ENCODE data around the gene ALPK1.

Gene ALPK1

GRCh38 chr4:112448306-112449132 lies 151.3 kb downstream of the ALPK1 start:
- no peak for DNase-seq
- CTCF ChIA-PET: no interaction called here
- Histone ChIP-seq H3K27ac (ENCODE audit: insufficient read depth in 1 of 2, low read depth in 1 of 2, low read length in 2 of 2, poor library complexity in 1 of 2, severe bottlenecking in 2 of 2) (no peak overlapping the region), H3K9me3 (ENCODE audit: control extremely low read depth in 1 of 5, control insufficient read depth in 4 of 5, insufficient read depth in 2 of 5, low read depth in 1 of 5, low read length in 4 of 5) (peaks cover 0 to 17% (median 5%) of the 10 kb centered on the region in 5 experiments), H3K36me3 (ENCODE audit: control insufficient read depth in 4 of 4, insufficient read depth in 4 of 4, low read length in 3 of 4) (peaks cover 0 to 34% (median 3%) of the 10 kb centered on the region in 4 experiments), H3K27me3 (replicated peaks in 2 of 5; ENCODE audit: control insufficient read depth in 4 of 5, insufficient read depth in 5 of 5, low read length in 4 of 5) (no peaks in the 10 kb centered on the region), H3K4me3 (ENCODE audit: control insufficient read depth in 1 of 7, extremely low read depth in 1 of 7, insufficient read depth in 4 of 7, low read depth in 2 of 7, low read length in 6 of 7) (no peak overlapping the region), H3K4me1 (ENCODE audit: control extremely low read depth in 1 of 4, control insufficient read depth in 4 of 4, insufficient read depth in 4 of 4, low read length in 3 of 4) (no peaks in the 10 kb centered on the region)
- WGBS (ENCODE audit: insufficient coverage): 93% methylated on average over 4 of the region's 8 CpGs
- POLR2A ChIA-PET: no interaction called here

GRCh38 chr4:112449708-112450107 lies 152.5 kb downstream of the ALPK1 start:
- ChIA-PET CTCF (interaction anchor here (0.8 kb wide), 1 partner anchor 29 kb away, joined by 3 read pairs; no protein-coding TSS in a partner anchor), POLR2A (no interaction called here)
- H3K4me1 ChIP-seq (ENCODE audit: control extremely low read depth in 1 of 4, control insufficient read depth in 4 of 4, insufficient read depth in 4 of 4, low read length in 3 of 4): no peaks in the 10 kb centered on the region
- no peak for DNase-seq
- peaks cover 0 to 26% (median 3%) of the 10 kb centered on the region in 4 experiments for H3K36me3 ChIP-seq (ENCODE audit: control insufficient read depth in 4 of 4, insufficient read depth in 4 of 4, low read length in 3 of 4)
- no peaks in the 10 kb centered on the region for H3K27me3 ChIP-seq (replicated peaks in 2 of 5; ENCODE audit: control insufficient read depth in 4 of 5, insufficient read depth in 5 of 5, low read length in 4 of 5)
- H3K27ac ChIP-seq (ENCODE audit: insufficient read depth in 1 of 2, low read depth in 1 of 2, low read length in 2 of 2, poor library complexity in 1 of 2, severe bottlenecking in 2 of 2): no peak overlapping the region
- H3K4me3 ChIP-seq (ENCODE audit: control insufficient read depth in 1 of 7, extremely low read depth in 1 of 7, insufficient read depth in 4 of 7, low read depth in 2 of 7, low read length in 6 of 7): no peak overlapping the region
- 100% methylated on average over 3 of the region's 3 CpGs for WGBS (ENCODE audit: insufficient coverage)
- H3K9me3 ChIP-seq (ENCODE audit: control extremely low read depth in 1 of 5, control insufficient read depth in 4 of 5, insufficient read depth in 2 of 5, low read depth in 1 of 5, low read length in 4 of 5): peaks cover 0 to 16% (median 5%) of the 10 kb centered on the region in 5 experiments

- H3K36me3 ChIP-seq (ENCODE audit: control insufficient read depth in 4 of 4, insufficient read depth in 4 of 4, low read length in 3 of 4): peaks cover 0 to 14% (median 3%) of the 10 kb centered on the region in 4 experiments
- DNase-seq: no peak
- CTCF ChIA-PET: no interaction called here
- 100% methylated on average over 2 of the region's 4 CpGs for WGBS (ENCODE audit: insufficient coverage)
- H3K27me3 ChIP-seq (replicated peaks in 2 of 5; ENCODE audit: control insufficient read depth in 4 of 5, insufficient read depth in 5 of 5, low read length in 4 of 5): no peaks in the 10 kb centered on the region
- H3K4me3 ChIP-seq (ENCODE audit: control insufficient read depth in 1 of 7, extremely low read depth in 1 of 7, insufficient read depth in 4 of 7, low read depth in 2 of 7, low read length in 6 of 7): no peak overlapping the region
- H3K4me1 ChIP-seq (ENCODE audit: control extremely low read depth in 1 of 4, control insufficient read depth in 4 of 4, insufficient read depth in 4 of 4, low read length in 3 of 4): no peaks in the 10 kb centered on the region
- no peak overlapping the region for H3K27ac ChIP-seq (ENCODE audit: insufficient read depth in 1 of 2, low read depth in 1 of 2, low read length in 2 of 2, poor library complexity in 1 of 2, severe bottlenecking in 2 of 2)
- peaks cover 0 to 6% (median 3%) of the 10 kb centered on the region in 5 experiments for H3K9me3 ChIP-seq (ENCODE audit: control extremely low read depth in 1 of 5, control insufficient read depth in 4 of 5, insufficient read depth in 2 of 5, low read depth in 1 of 5, low read length in 4 of 5)
- POLR2A ChIA-PET: no interaction called here
Observed at GRCh38 chr4:112451104-112451503, 153.9 kb downstream of the ALPK1 start.

- Histone ChIP-seq H3K4me1 (ENCODE audit: control extremely low read depth in 1 of 4, control insufficient read depth in 4 of 4, insufficient read depth in 4 of 4, low read length in 3 of 4) (no peaks in the 10 kb centered on the region), H3K9me3 (ENCODE audit: control extremely low read depth in 1 of 5, control insufficient read depth in 4 of 5, insufficient read depth in 2 of 5, low read depth in 1 of 5, low read length in 4 of 5) (peaks cover 0 to 6% (median 4%) of the 10 kb centered on the region in 5 experiments), H3K27me3 (replicated peaks in 2 of 5; ENCODE audit: control insufficient read depth in 4 of 5, insufficient read depth in 5 of 5, low read length in 4 of 5) (no peaks in the 10 kb centered on the region), H3K27ac (ENCODE audit: insufficient read depth in 1 of 2, low read depth in 1 of 2, low read length in 2 of 2, poor library complexity in 1 of 2, severe bottlenecking in 2 of 2) (no peak overlapping the region), H3K4me3 (ENCODE audit: control insufficient read depth in 1 of 7, extremely low read depth in 1 of 7, insufficient read depth in 4 of 7, low read depth in 2 of 7, low read length in 6 of 7) (no peak overlapping the region), H3K36me3 (ENCODE audit: control insufficient read depth in 4 of 4, insufficient read depth in 4 of 4, low read length in 3 of 4) (peaks cover 0 to 8% (median 2%) of the 10 kb centered on the region in 4 experiments)
- 96% methylated on average over 4 of the region's 4 CpGs for WGBS (ENCODE audit: insufficient coverage)
- ChIA-PET CTCF (no interaction called here), POLR2A (no interaction called here)
- DNase-seq: no peak
Observed at GRCh38 chr4:112451831-112452230, 154.7 kb downstream of the ALPK1 start.

GRCh38 chr4:112453321-112453720 lies 156.2 kb downstream of the ALPK1 start:
- Histone ChIP-seq H3K9me3 (ENCODE audit: control extremely low read depth in 1 of 5, control insufficient read depth in 4 of 5, insufficient read depth in 2 of 5, low read depth in 1 of 5, low read length in 4 of 5) (peaks cover 0 to 11% (median 6%) of the 10 kb centered on the region in 5 experiments), H3K36me3 (ENCODE audit: control insufficient read depth in 4 of 4, insufficient read depth in 4 of 4, low read length in 3 of 4) (no peaks in the 10 kb centered on the region), H3K27me3 (replicated peaks in 2 of 5; ENCODE audit: control insufficient read depth in 4 of 5, insufficient read depth in 5 of 5, low read length in 4 of 5) (no peaks in the 10 kb centered on the region), H3K27ac (ENCODE audit: insufficient read depth in 1 of 2, low read depth in 1 of 2, low read length in 2 of 2, poor library complexity in 1 of 2, severe bottlenecking in 2 of 2) (no peak overlapping the region), H3K4me3 (ENCODE audit: control insufficient read depth in 1 of 7, extremely low read depth in 1 of 7, insufficient read depth in 4 of 7, low read depth in 2 of 7, low read length in 6 of 7) (no peak overlapping the region), H3K4me1 (ENCODE audit: control extremely low read depth in 1 of 4, control insufficient read depth in 4 of 4, insufficient read depth in 4 of 4, low read length in 3 of 4) (no peaks in the 10 kb centered on the region)
- POLR2A ChIA-PET: no interaction called here
- 100% methylated on average over 1 of the region's 2 CpGs for WGBS (ENCODE audit: insufficient coverage)
- no peak for DNase-seq
- CTCF ChIA-PET: no interaction called here

GRCh38 chr4:112472318-112472717 lies 175.1 kb downstream of the ALPK1 start:
- Histone ChIP-seq H3K4me3 (ENCODE audit: control insufficient read depth in 1 of 7, extremely low read depth in 1 of 7, insufficient read depth in 4 of 7, low read depth in 2 of 7, low read length in 6 of 7) (no peak overlapping the region), H3K36me3 (ENCODE audit: control insufficient read depth in 4 of 4, insufficient read depth in 4 of 4, low read length in 3 of 4) (no peaks in the 10 kb centered on the region), H3K4me1 (ENCODE audit: control extremely low read depth in 1 of 4, control insufficient read depth in 4 of 4, insufficient read depth in 4 of 4, low read length in 3 of 4) (no peaks in the 10 kb centered on the region), H3K27me3 (replicated peaks in 2 of 5; ENCODE audit: control insufficient read depth in 4 of 5, insufficient read depth in 5 of 5, low read length in 4 of 5) (no peaks in the 10 kb centered on the region), H3K9me3 (ENCODE audit: control extremely low read depth in 1 of 5, control insufficient read depth in 4 of 5, insufficient read depth in 2 of 5, low read depth in 1 of 5, low read length in 4 of 5) (peaks cover 0 to 3% (median 0%) of the 10 kb centered on the region in 5 experiments), H3K27ac (ENCODE audit: insufficient read depth in 1 of 2, low read depth in 1 of 2, low read length in 2 of 2, poor library complexity in 1 of 2, severe bottlenecking in 2 of 2) (no peak overlapping the region)
- DNase-seq: no peak
- CTCF ChIA-PET: no interaction called here
- POLR2A ChIA-PET: no interaction called here

GRCh38 chr4:112473985-112474384 lies 176.8 kb downstream of the ALPK1 start:
- H3K9me3 ChIP-seq (ENCODE audit: control extremely low read depth in 1 of 5, control insufficient read depth in 4 of 5, insufficient read depth in 2 of 5, low read depth in 1 of 5, low read length in 4 of 5): peaks cover 0 to 3% (median 0%) of the 10 kb centered on the region in 5 experiments
- no peak overlapping the region for H3K27ac ChIP-seq (ENCODE audit: insufficient read depth in 1 of 2, low read depth in 1 of 2, low read length in 2 of 2, poor library complexity in 1 of 2, severe bottlenecking in 2 of 2)
- no peaks in the 10 kb centered on the region for H3K36me3 ChIP-seq (ENCODE audit: control insufficient read depth in 4 of 4, insufficient read depth in 4 of 4, low read length in 3 of 4)
- no peak overlapping the region for H3K4me3 ChIP-seq (ENCODE audit: control insufficient read depth in 1 of 7, extremely low read depth in 1 of 7, insufficient read depth in 4 of 7, low read depth in 2 of 7, low read length in 6 of 7)
- no peak for DNase-seq
- no peaks in the 10 kb centered on the region for H3K4me1 ChIP-seq (ENCODE audit: control extremely low read depth in 1 of 4, control insufficient read depth in 4 of 4, insufficient read depth in 4 of 4, low read length in 3 of 4)
- no peaks in the 10 kb centered on the region for H3K27me3 ChIP-seq (replicated peaks in 2 of 5; ENCODE audit: control insufficient read depth in 4 of 5, insufficient read depth in 5 of 5, low read length in 4 of 5)
- WGBS (ENCODE audit: insufficient coverage): no CpG with 5 or more reads among the region's 2 CpGs
- POLR2A ChIA-PET: no interaction called here
- CTCF ChIA-PET: no interaction called here
